GM21717 (cell line): Measurements from ENCODE around the gene C1orf159.
"Not testable (repeated sequence)": the region's sequence is repeated elsewhere in the genome, so short reads cannot be mapped to it uniquely, and the experiment has no call there.

Source experiments
- ATAC-seq: cut with Tn5 transposase; IDR thresholded peaks from one replicate; pipeline ENCODE4 v1.9.1; 2021; ENCODE audit warnings: mild to moderate bottlenecking, moderate library complexity; ENCODE audit not compliant: unreplicated experiment

The C1orf159 gene

GRCh38 chr1:1150100-1150499, 34.2 kb upstream of the C1orf159 start:
- ATAC-seq = no peak

GRCh38 chr1:1149416-1149815, 33.5 kb upstream of the C1orf159 start:
- no peak for ATAC-seq

GRCh38 chr1:1148569-1148968, 32.7 kb upstream of the C1orf159 start:
- no peak for ATAC-seq

- ATAC-seq = no peak
Measured at GRCh38 chr1:1148061-1148460, 32.2 kb upstream of the C1orf159 start.

GRCh38 chr1:1146596-1146995, 30.7 kb upstream of the C1orf159 start:
- ATAC-seq = no peak

GRCh38 chr1:1146026-1146425, 30.1 kb upstream of the C1orf159 start:
- no peak for ATAC-seq

- no peak for ATAC-seq
Measured at GRCh38 chr1:1145547-1145914, 29.6 kb upstream of the C1orf159 start.

- ATAC-seq = no peak
Measured at GRCh38 chr1:1144843-1145546, 29.1 kb upstream of the C1orf159 start.

- ATAC-seq = no peak
Measured at GRCh38 chr1:1144122-1144842, 28.4 kb upstream of the C1orf159 start.

GRCh38 chr1:1143636-1144035, 27.7 kb upstream of the C1orf159 start:
- ATAC-seq = no peak

- no peak for ATAC-seq
Measured at GRCh38 chr1:1142844-1143243, 27.0 kb upstream of the C1orf159 start.

- ATAC-seq = not testable (repeated sequence)
Measured at GRCh38 chr1:1142352-1142751, 26.5 kb upstream of the C1orf159 start.

GRCh38 chr1:1141911-1142250, 26.0 kb upstream of the C1orf159 start:
- no peak for ATAC-seq

GRCh38 chr1:1141244-1141910, 25.5 kb upstream of the C1orf159 start:
- no peak for ATAC-seq

GRCh38 chr1:1140673-1141072, 24.8 kb upstream of the C1orf159 start:
- ATAC-seq = no peak

- ATAC-seq = no peak
Measured at GRCh38 chr1:1137256-1138045, 21.6 kb upstream of the C1orf159 start.

GRCh38 chr1:1136547-1137230, 20.8 kb upstream of the C1orf159 start:
- ATAC-seq = no peak

GRCh38 chr1:1135339-1136136, 19.6 kb upstream of the C1orf159 start:
- no peak for ATAC-seq

GRCh38 chr1:1134300-1134970, 18.5 kb upstream of the C1orf159 start:
- no peak for ATAC-seq
